ENCODE results near the gene GCK.

GCK gene

GRCh38 chr7:44188480-44189225 is 586 bp downstream of the GCK start:
- TF ChIP-seq CTCF (conservative IDR thresholded peaks at IDR 0.05; ENCODE audit: low read depth, low read length): no peak
- H3K4me3 ChIP-seq (ENCODE audit: low read depth, low read length): no peak overlapping the region
- no peak for DNase-seq (ENCODE audit: low read depth)

- no peak for DNase-seq (ENCODE audit: low read depth)
- TF ChIP-seq CTCF (conservative IDR thresholded peaks at IDR 0.05; ENCODE audit: low read depth, low read length): no peak
- H3K4me3 ChIP-seq (ENCODE audit: low read depth, low read length): no peak overlapping the region
Observed at GRCh38 chr7:44187636-44188416, 1.4 kb downstream of the GCK start.

- no peak for TF ChIP-seq CTCF (conservative IDR thresholded peaks at IDR 0.05; ENCODE audit: low read depth, low read length)
- H3K4me3 ChIP-seq (ENCODE audit: low read depth, low read length): no peak overlapping the region
- no peak for DNase-seq (ENCODE audit: low read depth)
Observed at GRCh38 chr7:44186736-44187135, 2.5 kb downstream of the GCK start.

- no peak for TF ChIP-seq CTCF (conservative IDR thresholded peaks at IDR 0.05; ENCODE audit: low read depth, low read length)
- DNase-seq (ENCODE audit: low read depth): no peak
Observed at GRCh38 chr7:44185729-44186128, 3.5 kb downstream of the GCK start.

GRCh38 chr7:44184873-44185446 is 4.3 kb downstream of the GCK start:
- DNase-seq (ENCODE audit: low read depth): no peak
- no peak for TF ChIP-seq CTCF (conservative IDR thresholded peaks at IDR 0.05; ENCODE audit: low read depth, low read length)
- no peak overlapping the region for H3K4me3 ChIP-seq (ENCODE audit: low read depth, low read length)

More at GRCh38 chr7:44185729-44186128, 3.5 kb downstream of the GCK start:
- no peak overlapping the region for H3K4me3 ChIP-seq (ENCODE audit: low read depth, low read length)

- no peak for TF ChIP-seq CTCF (conservative IDR thresholded peaks at IDR 0.05; ENCODE audit: low read depth, low read length)
- peak; percentile 88 for DNase-seq (ENCODE audit: low read depth)
- H3K4me3 ChIP-seq (ENCODE audit: low read depth, low read length): no peak overlapping the region
Observed at GRCh38 chr7:44184206-44184872, 4.9 kb downstream of the GCK start.

Data from choroid plexus epithelial cell (primary cell).